Measurements from ENCODE around the gene CCDC24. TPM values are rescaled to one million over a fixed set of nuclear protein-coding genes. Genes with fewer than 3 reads are reported as not detected.
A peak's percentile ranks its signal among the peaks of the same experiment; 100 is the strongest.

CCDC24 gene
- total and polyA plus RNA-seq, 9 of the 15 experiments (the other 6 are each of a cell fraction or from before 2014, with no cell fraction given): 0.31 to 4.5 (median 1.5) TPM

DNA sequence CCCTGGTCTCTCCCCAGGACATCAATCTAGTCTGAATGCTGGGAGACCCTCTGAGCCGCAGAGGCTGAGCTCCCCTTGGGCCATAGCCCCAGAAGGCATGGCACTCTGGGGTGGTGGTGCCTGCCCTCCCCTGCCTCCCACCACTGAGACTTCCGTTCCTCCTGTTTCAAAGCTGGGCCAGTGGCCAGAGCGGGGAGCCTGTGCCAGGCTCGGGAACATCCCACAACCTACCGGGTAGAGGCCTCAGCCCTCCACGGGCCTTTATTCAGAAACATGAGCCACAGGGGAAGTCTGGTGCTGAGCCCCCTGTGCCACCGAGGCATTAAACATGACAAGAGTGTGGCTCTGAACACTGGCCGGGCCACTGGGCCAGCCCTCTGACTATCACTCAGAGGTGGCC lies 8.1 kb downstream of the CCDC24 start:
- H3K27ac ChIP-seq (ENCODE audit: extremely low read depth, low read depth, low read length): no peak overlapping the region
- ChIA-PET CTCF (ENCODE audit: low intra/inter-chr PET ratio) (no interaction called here), POLR2A (interaction anchor here (0.8 to 1.7 kb wide), 7 partner anchors 10 to 49 kb away, joined by 3 to 10 read pairs (median 4); partner anchors contain the start of gene SLC6A9)
- H2AFZ ChIP-seq (ENCODE audit: low read depth, low read length): no peak overlapping the region
- no peak overlapping the region for H3K4me3 ChIP-seq
- no peaks in the 10 kb centered on the region for H3K9me3 ChIP-seq (replicated peaks; ENCODE audit: control insufficient read depth, insufficient read depth, low read depth, low read length)
- H3K79me2 ChIP-seq (ENCODE audit: control insufficient read depth, insufficient read depth, low read length): no peaks in the 10 kb centered on the region
- in situ Hi-C loops (cut with MboI) (no loop called here), intact Hi-C loops (cut with micrococcal nuclease) (loop anchor here (10.0 kb wide), 1 partner anchor 295 kb away; no protein-coding TSS in a partner anchor)
- peaks cover 5% of the 10 kb centered on the region for H3K9me1 ChIP-seq (ENCODE audit: control insufficient read depth, insufficient read depth, low read length)
- BruUV-seq (replicated peaks): no TSS peak
- DNase-seq (ENCODE audit: extremely low read depth in 1 of 4, low spot score in 3 of 4) (no peak), FAIRE-seq (no peak), ATAC-seq (no peak)
- peak overlapping the region in 1 of 2 experiments; percentile 37; a peak in 2 of 4 replicates for H3K9ac ChIP-seq (ENCODE audit: insufficient read depth in 1 of 2, low read depth in 2 of 2, low read length in 2 of 2)
- no peak for TF ChIP-seq NELFE (IDR thresholded peaks at IDR 0.05; ENCODE audit: insufficient read depth, insufficient read length)
- no peak for TF ChIP-seq DACH1 (IDR thresholded peaks at IDR 0.05; ENCODE audit: partially characterized antibody)
- TF ChIP-seq POLR2G (IDR thresholded peaks at IDR 0.05; ENCODE audit: low read depth, low read length): peak; percentile 33; the same call in 1 of the 2 replicates
- TF ChIP-seq RBFOX2 (IDR thresholded peaks at IDR 0.05; ENCODE audit: low read depth, low read length): 0 out of 2 replicates have a peak, but pooled peaks have one; percentile 11
- H4K20me1 ChIP-seq (replicated peaks; ENCODE audit: control insufficient read depth, insufficient read depth, low read length): no peaks in the 10 kb centered on the region
- H3K4me2 ChIP-seq (ENCODE audit: insufficient read depth, low read length): no peak overlapping the region
- peaks cover 5 to 67% of the 10 kb centered on the region in 2 experiments; a peak in 4 of 5 replicates for H3K4me1 ChIP-seq (replicated peaks in 1 of 2; ENCODE audit: control insufficient read depth in 2 of 2, insufficient read depth in 2 of 2, low read length in 2 of 2)
- 76% methylated on average over 8 of the region's 8 CpGs for WGBS (ENCODE audit: insufficient coverage, low coverage, missing lambda C conversion rate)
- no peaks in the 10 kb centered on the region for H3K27me3 ChIP-seq (ENCODE audit: control insufficient read depth in 2 of 2, insufficient read depth in 2 of 2, low read length in 2 of 2)
- H3K36me3 ChIP-seq (ENCODE audit: control insufficient read depth, insufficient read depth, low read length): no peaks in the 10 kb centered on the region; the same call in 2 of the 3 replicates

DNA sequence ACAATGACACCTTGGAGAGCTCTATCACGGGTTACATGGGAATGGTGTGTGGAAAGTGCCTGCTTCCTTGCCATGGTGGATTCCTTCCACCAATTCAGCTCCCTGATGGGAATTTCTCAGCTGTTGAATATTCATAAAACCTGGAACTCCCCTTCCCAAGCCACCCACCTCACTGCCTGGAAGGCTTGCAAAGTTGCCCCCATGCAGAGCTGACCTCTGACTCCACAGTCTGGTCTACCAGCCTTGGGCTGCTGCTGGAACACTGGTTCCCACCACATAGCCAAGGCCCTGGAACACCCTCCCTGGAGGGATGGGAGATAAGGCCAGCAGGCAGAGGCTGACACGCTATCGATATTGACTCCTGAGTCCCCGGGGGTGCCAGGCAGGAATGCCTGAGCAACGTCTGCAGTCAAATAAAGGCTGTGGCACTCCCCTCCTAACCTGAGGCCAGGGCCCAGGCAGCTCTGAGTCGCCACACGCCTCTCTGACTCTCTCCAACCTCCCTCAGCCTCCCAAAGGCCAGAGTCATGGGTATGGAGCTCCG lies 8.8 kb downstream of the CCDC24 start:
- no peak for ATAC-seq
- no peak for FAIRE-seq
- CTCF ChIA-PET (ENCODE audit: low intra/inter-chr PET ratio): no interaction called here
- TF ChIP-seq SAFB (IDR thresholded peaks at IDR 0.05; ENCODE audit: borderline replicate concordance, low read depth, low read length) (no peak), SIN3A (IDR thresholded peaks at IDR 0.05; ENCODE audit: borderline replicate concordance in 2 of 2, control insufficient read depth in 1 of 2, low read depth in 2 of 2, low read length in 2 of 2) (no peak), NEUROD1 (IDR thresholded peaks at IDR 0.05; ENCODE audit: borderline replicate concordance, low read depth, low read length, partially characterized antibody) (no peak), RBM14 (IDR thresholded peaks at IDR 0.05; ENCODE audit: borderline replicate concordance, insufficient read depth, low read depth, low read length) (no peak), MIER1 (IDR thresholded peaks at IDR 0.05; ENCODE audit: low read depth) (no peak), ARID3A (IDR thresholded peaks at IDR 0.05; ENCODE audit: borderline replicate concordance, low read depth, low read length) (no peak)

More for the DNA sequence above, 8.8 kb downstream of the CCDC24 start:
- peaks cover under 1 to 63% of the 10 kb centered on the region in 2 experiments; a peak in 4 of 5 replicates for H3K4me1 ChIP-seq (replicated peaks in 1 of 2; ENCODE audit: control insufficient read depth in 2 of 2, insufficient read depth in 2 of 2, low read length in 2 of 2)
- no peaks in the 10 kb centered on the region for H4K20me1 ChIP-seq (replicated peaks; ENCODE audit: control insufficient read depth, insufficient read depth, low read length)
- intact Hi-C loops (cut with micrococcal nuclease) (no loop called here), in situ Hi-C loops (cut with MboI) (no loop called here)
- no peak overlapping the region for H3K27ac ChIP-seq (ENCODE audit: extremely low read depth, low read depth, low read length)
- no peaks in the 10 kb centered on the region for H3K27me3 ChIP-seq (ENCODE audit: control insufficient read depth in 2 of 2, insufficient read depth in 2 of 2, low read length in 2 of 2)
- H3K36me3 ChIP-seq (ENCODE audit: control insufficient read depth, insufficient read depth, low read length): peaks cover 3% of the 10 kb centered on the region; the same call in 1 of the 3 replicates
- POLR2A ChIA-PET: interaction anchor here (0.8 to 1.7 kb wide), 9 partner anchors 10 to 48 kb away, joined by 3 to 10 read pairs (median 3); partner anchors contain the start of gene SLC6A9
- no peak overlapping the region for H2AFZ ChIP-seq (ENCODE audit: low read depth, low read length)
- H3K9me1 ChIP-seq (ENCODE audit: control insufficient read depth, insufficient read depth, low read length): peaks cover 5% of the 10 kb centered on the region
- DNase-seq (ENCODE audit: extremely low read depth in 1 of 4, low spot score in 3 of 4): no peak
- H3K79me2 ChIP-seq (ENCODE audit: control insufficient read depth, insufficient read depth, low read length): no peaks in the 10 kb centered on the region
- peak overlapping the region in 1 of 2 experiments; percentile 41; a peak in 1 of 4 replicates for H3K9ac ChIP-seq (ENCODE audit: insufficient read depth in 1 of 2, low read depth in 2 of 2, low read length in 2 of 2)
- no peak overlapping the region for H3K4me3 ChIP-seq
- WGBS (ENCODE audit: insufficient coverage, low coverage, missing lambda C conversion rate): 63% methylated on average over 8 of the region's 8 CpGs
- no peak overlapping the region for H3K4me2 ChIP-seq (ENCODE audit: insufficient read depth, low read length)
- BruUV-seq (replicated peaks): no TSS peak
- no peaks in the 10 kb centered on the region for H3K9me3 ChIP-seq (replicated peaks; ENCODE audit: control insufficient read depth, insufficient read depth, low read depth, low read length)
